Hypothalamus (tissue), 51 donors: ENCODE data around the gene PRKAR2A.
"Not testable (repeated sequence)": the region's sequence is repeated elsewhere in the genome, so short reads cannot be mapped to it uniquely, and the experiment has no call there.

ENCODE experiments used
- DNase-seq, 51 donors: peaks; one replicate each; lab custom pipeline; 2025; lab: John Stamatoyannopoulos, UW

Gene PRKAR2A

DNA sequence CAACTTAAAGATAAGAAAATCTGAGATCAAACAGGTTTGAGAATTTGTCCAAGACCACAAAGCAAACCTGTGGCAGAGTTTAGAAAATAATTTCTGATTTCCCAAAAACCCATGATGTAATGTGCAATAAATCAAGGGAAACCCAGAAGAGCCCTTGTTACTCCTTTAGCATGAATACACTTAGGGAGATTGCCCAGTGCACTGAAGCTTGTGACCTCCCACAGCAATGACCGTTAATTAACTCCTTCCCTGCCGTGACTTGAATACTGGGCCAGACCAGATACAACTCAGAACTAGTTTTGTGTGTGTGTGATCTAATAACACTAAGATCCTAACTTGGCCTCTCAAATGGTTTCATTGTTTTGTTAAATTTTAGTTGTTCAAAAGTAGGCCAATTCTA, 2.5 kb downstream of the PRKAR2A start:
- no peak for DNase-seq

DNA sequence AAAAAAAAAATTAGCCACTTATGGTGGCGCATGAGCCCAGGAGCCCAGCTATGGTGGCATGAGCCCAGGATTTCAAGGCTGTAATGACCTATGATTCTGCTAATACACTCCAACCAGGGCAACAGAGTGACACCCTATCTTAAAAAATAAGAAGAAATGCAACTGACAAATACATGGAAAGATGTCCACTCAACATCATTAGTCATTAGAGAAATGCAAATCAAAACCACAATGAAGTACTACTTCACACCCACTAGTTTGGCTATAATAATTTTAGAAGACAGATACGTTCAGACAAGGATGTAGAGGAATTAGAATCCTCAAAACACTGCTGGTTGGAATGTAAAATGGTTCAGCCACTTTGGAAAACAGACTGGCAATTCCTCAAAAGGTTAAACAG, 10.5 kb downstream of the PRKAR2A start:
- no peak for DNase-seq

DNA sequence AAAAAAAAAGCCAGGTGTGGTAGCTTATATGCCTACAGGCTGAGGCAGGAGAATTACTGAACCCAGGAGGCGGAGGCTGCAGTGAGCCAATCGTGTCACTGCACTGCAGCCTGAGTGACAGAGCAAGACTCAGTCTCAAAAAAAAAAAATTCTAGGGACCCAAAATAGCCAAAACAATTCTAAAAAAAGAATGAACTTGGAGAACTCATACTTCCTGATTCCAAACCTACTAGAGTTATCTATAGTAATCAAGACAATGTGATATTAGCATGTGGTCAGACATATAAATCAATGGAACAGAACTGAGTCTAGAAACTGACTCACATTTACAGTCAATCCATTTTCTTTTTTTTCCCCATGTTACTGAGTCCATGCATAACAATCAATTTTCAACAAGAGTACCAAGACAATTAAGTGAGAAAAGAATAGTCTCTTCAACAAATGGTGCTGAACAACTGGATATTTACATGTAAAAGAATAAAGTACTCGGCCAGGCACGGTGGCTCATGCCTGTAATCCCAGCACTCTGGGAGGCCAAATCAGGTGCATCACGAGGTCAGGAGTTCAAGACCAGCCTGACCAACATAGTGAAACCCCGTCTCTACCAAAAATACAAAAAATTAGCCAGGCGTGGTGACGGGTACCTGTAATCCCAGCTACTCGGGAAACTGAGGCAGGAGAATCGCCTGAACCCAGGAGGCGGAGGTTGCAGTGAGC, 11.9 kb downstream of the PRKAR2A start:
- no peak for DNase-seq

DNA sequence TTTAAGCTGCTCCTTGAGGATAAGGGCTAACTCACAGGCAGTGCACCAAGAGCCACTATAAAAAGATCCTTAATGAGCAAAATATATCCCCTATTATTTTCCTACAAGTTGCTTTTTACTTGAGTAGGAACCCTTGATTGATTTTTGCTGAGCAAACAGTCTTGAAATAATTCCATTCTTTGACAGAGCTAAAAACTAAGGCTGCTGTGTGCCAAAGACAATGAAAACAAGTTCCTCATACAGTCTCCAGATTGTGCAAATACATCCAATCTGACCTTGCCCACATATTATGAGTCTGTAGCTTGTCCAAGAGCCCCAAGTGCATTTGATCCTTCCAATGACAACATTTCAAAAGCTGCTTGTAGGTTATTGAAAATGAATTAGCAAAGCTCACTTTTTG, 15.0 kb downstream of the PRKAR2A start:
- no peak for DNase-seq

DNA sequence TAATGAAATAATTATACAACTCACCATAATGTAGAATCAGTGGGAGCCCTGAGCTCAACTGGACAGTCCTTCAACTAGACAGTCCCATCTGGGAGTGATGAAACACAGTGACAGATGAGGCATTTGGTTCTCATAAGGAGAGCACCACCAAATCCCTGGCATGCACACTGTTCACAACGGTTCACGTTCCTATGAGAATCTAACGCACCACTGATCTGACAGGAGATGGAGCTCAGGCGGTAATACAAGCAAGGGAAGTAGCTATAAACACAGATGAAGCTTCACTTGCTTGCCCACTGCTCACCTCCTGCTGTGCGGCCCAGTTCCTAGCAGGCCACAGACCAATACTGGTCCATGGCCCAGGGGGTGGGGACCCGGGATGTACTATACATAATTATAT, 17.0 kb downstream of the PRKAR2A start:
- no peak for DNase-seq

DNA sequence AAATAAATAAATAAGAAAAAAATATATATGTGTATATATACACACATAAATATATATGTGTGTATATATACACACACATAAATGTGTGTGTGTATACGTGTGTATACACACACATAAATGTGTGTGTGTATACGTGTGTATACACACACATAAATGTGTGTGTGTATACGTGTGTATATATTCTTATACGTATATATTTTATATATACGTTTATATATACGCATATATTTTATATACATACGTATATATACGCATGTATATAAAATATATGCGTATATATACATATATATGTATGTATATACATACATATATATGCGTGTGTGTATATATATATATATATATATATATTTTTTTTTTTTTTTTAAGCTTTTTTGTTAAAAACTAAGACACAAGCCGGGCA, 18.1 kb downstream of the PRKAR2A start:
- DNase-seq, result not testable (repeated sequence)

DNA sequence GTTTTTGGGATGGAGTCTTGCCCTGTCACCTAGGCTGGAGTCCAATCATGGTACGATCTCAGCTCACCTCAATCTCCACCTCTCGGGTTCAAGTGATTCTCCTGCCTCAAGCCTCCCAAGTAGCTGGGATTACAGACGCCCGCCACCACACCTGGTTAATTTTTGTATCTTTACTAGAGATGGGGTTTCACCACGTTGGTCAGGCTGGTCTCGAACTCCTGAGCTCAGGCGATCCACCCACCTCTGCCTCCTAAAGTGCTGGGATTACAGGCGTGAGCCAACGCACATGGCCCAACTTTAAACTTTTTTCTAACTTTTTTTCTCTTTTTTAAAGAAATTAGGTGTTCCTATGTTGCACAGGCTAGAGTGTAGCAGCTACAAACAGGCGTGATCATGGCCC, 19.8 kb downstream of the PRKAR2A start:
- DNase-seq, result not testable (repeated sequence)

DNA sequence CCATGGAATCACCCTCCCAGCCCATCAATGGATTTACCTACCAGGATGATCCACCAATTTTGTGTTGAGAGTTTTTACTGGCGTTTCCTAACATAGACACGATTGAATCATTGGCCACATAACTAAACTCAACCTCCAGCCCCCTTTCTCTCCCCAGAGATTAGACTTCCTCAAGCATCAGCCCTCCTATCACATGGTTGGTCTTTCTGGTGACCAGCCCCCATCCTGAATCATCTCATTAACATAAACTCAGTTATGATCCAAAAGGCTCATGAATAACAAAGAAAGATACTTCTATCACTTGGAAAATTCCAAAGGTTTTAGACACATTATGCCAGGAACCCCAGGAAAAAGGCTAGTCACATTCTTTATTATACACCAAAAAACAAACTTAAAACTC, 21.2 kb downstream of the PRKAR2A start:
- DNase-seq, result no peak

DNA sequence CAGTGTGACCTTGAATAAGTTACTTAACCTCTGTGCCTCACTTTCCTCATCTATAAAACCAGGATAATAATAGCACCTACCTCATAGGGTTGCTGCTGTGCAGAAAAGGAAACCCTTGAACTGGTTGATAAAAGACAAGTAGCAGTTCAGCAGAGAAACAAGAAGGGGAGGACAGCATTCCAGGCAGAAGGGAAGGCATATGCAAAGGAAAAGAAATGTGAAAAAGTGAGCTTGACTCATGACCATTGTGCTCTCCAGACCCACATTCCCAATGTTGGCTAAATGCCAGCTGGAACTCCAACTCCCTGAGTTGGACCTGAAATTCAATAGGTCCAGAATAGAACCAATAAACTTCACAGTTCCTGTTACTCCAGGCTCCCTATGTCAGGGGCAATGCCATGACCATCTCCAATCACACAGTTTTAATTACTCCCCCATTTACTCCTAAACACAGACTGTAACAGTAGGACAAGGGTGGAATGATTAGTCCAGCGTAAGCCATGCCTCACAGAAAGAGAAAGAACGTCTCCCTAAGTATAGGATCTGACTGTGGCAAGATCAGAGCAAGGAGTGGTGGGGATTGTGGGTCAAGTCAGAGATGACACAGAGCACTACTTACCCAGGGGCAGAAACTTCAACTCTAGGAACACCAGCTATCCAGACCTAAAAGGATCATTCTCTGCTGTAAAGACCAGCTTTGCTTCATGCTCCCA, 26.9 kb downstream of the PRKAR2A start:
- DNase-seq, result peak in 3 of 51 donors; percentile 3 to 7 (median 6)

DNA sequence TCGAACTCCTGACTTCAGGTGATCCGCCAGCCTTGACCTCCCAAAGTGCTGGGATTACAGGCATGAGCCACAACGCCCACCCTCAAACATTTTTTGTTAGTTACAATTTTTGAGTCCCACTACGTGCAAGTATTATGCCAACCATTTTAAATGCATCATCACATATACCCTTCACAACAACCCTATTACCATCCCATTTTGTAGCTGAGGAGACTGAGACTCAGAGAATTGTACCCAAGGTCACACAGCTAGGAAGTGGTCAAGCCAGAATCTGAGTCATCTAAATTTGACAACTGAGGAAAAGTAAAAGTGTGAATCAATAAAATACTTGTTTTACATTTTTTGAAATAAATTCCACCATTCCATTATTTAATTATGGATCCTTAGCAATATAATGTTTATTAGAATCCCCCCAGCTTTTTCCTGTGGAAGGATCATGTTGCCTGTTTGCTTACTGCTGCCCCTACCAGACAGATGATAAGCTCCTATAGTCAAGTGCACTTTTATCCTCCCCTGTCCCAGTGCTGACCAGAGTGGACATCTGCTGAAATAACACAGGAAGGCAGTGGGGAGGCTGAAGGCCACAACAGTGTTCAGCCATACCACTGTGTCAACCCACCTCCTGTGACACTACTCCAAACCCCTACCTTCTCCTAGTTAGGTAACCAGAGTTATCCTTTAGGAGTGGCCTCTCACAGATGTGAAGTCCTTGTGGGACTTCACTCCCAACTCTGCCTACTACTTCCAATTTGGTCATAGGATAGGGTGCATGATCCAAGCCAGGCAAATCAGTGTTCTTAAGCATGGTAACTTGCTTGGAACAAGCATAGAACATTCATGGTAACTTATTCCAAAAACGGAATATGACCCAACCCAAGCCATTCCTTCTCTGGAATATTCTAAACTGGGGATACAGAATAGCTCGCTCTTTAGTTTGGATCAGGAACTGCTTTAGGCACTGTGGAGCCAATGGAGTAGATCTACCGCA, 28.1 kb downstream of the PRKAR2A start:
- no peak for DNase-seq

DNA sequence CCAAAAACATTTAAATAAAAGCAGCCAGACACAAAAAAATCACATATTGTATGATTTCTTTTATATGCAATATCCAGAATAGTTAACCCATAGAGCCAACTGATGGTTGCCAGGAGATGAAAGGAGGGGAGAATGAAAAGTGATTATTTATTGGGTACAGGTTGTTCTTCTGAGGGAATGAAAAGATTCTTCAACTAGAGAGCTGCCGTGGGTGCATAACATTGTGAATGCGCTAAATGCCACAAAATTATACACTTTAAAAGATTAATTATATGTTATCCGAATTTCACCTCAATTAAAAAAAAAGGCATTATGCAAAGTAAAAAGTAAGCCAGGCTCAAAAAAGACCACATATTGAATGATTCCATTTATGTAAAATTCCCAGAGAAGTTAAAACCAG, 36.1 kb downstream of the PRKAR2A start:
- peak in 1 of 51 donors; percentile 55 for DNase-seq

DNA sequence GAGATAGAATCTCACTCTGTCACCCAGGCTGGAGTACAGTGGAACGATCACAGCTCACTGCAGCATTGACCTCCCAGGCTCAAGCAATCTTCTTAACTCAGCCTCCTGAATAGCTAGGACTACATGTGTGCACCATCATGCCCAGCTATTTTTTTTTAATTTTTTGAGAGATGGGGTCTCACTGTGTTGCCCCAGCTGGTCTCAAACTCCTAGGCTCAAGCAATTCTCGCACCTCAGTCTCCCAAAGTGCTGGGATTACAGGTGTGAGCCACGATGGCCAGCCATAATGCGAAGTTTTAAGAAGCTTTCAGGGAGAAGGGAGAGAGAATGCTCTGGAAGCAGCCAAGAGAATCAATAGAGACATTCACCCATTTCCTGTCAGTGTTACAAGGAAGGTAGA, 42.7 kb downstream of the PRKAR2A start:
- DNase-seq, result no peak

DNA sequence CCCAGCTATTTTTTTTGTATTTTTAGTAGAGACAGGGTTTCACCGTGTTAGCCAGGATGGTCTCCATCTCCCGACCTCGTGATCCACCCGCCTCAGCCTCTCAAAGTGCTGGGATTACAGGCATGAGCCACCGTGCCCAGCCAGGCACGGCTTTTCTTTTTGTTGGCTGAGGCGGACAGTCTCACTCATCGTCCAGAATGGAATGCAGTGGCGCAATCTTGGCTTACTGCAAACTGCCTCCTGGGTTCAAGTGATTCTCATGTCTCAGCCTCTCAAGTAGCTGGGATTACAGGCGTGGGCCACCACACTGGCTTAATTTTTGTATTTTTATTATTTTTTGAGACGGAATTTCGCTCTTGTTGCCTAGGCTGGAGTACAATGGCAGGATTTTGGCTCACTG, 46.8 kb downstream of the PRKAR2A start:
- DNase-seq, result not testable (repeated sequence)

DNA sequence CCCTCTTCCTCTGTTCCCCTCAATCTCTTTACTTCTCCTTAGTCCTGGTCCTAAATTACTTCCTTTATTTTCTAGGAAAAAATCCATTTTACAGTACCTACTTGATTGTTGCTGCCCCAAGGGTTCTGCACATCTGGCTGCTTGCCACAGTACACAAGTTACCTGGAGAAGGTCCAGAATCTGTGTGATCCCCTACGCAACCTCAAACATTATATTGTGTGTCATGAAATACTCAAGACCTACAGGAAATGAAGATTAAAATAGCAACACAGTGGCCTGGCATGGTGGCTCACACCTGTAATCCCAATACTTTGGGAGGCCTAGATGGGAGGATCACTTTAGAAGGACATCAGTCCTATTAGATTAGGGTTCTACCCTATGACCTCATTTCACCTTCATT, 48.7 kb downstream of the PRKAR2A start:
- no peak for DNase-seq

DNA sequence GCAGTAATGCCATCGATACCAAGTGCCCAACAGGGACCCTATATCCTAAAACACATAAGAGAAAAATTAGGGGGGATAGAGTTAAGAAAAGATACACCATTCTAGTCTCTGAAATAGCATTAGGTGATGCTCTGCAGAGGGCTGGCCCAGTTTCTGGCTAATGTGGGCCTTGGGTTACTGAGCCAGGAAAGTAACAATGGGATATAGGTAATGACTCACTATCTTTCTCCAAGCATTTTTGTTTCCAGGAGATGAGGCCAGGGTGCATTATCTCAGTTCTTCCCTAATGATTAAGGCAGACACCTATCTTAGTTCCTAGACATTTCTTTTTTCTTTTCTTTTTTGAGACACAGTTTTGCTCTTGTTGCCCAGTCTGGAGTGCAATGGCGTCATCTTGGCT, 50.0 kb downstream of the PRKAR2A start:
- DNase-seq, result no peak

DNA sequence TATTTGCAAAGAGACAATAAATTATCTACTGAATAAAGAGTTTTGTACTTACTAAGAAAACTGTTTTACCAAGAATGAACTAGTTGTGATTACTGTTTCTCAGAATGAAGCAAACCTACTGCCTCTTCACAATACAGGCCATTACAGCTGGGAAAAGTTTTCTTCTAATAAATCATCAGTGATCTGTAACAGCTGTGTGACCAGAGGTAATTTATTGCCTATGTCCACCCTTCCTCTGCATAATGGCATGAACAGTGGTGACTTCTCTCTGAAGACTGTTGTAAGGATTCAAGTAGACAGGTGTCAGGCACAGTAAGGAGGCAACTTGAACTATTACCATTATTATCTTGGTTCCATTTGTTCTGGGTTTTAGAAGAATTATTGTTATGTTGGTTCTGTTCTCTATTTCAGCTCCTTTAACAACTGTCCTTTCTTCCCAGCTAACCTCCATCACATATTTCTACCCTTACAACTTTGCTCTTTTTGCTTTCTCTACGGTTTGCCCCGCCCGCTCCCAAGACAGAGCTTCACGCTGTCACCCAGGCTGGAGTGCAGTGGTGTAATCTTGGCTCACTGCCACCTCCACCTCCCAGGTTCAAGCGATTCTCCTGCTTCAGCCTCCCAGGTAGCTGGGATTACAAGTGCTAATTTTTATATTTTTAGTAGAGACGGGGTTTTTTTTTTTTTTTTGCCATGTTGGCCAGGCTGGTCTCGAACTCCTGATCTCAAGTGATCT, 51.5 kb downstream of the PRKAR2A start:
- no peak for DNase-seq

DNA sequence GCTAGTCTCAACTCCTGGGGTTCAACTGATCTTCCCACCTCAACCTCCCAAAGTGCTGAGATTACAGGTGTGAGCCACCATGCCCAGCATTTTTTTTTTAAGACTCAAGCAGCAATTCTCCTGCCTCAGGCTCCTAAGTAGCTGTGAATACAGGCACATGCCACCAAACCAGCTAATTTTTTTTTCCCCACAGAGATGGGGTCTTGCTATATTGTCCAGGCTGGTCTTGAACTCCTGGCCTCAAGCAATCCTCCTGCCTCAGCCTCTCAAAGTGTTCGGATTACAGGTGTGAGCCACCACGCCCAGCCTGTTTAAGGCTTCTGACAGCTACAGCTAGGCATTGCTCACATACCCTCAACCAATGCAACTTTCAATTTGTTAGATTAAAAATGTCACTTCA, 54.2 kb downstream of the PRKAR2A start:
- DNase-seq, result not testable (repeated sequence)

DNA sequence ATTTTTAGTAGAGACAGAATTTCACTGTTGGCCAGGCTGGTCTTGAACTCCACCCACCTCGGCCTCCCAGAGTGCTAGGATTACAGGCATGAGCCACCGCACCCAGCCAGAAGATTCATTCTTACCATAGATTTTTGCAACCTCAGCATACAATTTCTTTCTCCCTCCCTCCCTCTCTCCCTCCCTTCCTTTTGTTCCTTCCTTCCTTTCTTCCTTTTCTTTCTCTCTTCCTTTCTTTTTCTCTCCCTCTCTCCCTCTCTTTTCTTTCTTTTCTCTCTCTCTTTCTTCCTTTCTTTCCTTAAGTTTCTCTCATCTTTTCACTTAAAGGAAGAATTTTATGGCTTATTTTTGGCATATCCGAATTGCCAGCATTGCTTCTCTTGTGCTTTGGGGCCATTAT, 58.0 kb downstream of the PRKAR2A start:
- DNase-seq, result no peak

DNA sequence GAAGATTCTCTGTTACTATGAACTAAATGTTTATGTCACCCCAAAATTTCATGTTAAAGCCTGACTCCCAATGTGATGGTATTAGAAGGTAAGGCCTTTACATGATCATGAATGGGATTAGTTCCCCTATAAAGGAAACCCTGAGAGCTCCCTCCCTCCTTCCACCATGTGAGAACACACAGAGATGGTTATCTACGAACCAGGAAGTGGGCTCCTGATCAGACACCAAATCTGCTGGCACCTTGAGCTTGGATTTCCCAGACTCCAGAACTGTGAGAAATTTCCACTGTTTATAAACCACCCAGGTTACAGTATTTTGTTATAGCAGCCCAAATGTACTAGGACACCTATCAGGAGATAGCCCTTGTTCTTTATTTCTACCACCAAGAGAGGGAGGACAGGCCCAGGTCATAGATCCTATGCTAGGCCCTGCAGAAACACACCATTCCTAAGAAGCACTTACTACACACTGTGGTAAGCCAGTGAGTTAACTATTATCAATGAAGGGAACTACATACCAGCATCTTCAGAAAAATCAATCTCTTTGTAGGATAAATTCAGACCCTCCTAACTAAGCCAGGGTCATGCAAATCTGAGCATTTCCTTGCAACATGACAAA, 59.0 kb downstream of the PRKAR2A start:
- no peak for DNase-seq
